GM19372 (cell line): Measurements from ENCODE around the gene ISCA2.

Source experiments
- ATAC-seq: cut with Tn5 transposase; IDR thresholded peaks from one replicate; pipeline ENCODE4 v1.9.1; 2021; ENCODE audit warnings: mild to moderate bottlenecking, low read depth, moderate library complexity; ENCODE audit not compliant: unreplicated experiment

ISCA2 gene

DNA sequence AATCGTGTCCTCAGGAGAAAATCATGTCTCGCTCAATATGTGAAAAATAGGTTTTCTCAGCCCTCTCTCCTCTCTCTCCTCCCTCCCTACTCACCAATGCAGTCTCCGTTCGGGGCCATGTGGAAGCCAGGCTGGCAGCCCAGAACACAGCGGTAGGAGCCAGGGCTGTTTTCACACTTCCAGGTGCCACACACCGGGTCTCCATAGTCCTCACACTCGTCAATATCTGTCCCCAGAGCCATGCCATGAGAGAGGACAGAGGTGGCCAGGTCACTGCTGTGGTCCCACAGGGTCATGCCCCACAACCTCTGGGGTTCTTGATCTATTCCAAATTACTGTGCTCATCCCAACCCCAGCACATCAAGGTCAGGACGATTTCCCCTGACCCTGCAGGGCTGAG is 13.5 kb downstream of the ISCA2 start:
- no peak for ATAC-seq

DNA sequence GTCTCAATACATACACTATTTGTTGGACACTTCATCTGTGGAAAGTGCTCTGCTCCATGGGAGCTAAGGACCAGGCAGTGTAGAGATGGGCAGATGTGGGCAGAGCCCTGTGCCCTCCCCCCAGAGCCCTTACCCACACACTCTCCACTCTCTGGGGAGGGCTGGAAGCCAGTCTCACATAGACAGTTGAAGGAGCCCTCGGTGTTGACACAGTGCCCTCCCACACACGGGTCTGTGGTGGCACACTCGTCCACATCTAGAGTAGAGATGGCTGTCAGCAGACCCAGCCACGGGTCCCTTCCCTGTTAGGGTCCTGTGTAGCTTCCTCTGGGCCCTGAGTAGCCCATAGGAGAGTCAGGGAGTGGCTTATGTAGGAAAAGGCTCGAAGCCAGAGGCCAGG is 14.3 kb downstream of the ISCA2 start:
- ATAC-seq: no peak

DNA sequence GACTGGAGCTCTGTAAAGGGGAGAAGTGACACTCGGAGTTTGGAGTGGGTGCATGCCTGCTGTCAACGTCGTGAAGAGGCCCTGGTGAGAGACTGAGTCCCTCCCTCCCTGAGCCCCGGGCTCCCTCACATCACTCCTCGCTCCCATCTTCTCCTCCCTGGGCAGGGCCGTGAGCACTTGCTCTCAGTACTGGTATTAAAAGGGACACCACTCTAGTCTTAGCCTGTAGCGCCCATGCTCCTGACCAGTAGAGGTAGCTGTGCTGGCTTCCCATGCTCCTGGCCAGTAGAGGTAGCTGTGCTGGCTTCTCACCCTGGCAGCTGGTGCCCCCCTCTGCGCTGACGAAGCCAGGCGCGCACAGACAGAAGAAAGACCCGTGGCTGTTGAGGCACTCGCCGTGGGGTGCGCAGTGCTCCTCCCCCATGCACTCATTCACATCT is 14.7 kb downstream of the ISCA2 start:
- no peak for ATAC-seq

DNA sequence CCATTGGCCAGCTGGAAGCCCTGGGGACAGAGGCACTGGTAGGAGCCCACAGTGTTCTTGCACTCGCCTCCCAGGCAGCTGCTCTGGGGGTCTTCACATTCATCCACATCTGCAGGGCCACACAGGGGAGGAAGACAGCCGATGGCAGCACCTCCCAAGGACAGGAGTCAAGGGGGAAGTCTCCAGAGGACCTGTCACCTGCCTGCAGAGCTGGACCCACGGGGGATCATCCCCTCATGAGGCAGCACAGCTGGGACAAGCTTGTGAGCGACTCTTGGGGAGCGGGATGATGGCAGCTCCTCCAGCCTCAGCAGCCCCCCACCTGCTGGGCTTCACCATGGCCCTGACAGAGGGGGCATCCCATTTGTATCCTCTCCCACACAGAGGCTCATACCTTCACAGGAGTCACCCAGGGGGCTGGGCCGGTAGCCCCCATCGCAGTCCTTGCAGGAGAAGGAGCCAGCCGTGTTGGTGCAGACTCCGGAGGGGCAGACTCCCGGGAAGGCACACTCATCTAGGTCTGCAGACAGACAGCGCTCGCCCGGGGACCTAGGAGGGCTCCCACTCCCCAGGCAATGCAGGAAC is 15.4 kb downstream of the ISCA2 start:
- no peak for ATAC-seq

DNA sequence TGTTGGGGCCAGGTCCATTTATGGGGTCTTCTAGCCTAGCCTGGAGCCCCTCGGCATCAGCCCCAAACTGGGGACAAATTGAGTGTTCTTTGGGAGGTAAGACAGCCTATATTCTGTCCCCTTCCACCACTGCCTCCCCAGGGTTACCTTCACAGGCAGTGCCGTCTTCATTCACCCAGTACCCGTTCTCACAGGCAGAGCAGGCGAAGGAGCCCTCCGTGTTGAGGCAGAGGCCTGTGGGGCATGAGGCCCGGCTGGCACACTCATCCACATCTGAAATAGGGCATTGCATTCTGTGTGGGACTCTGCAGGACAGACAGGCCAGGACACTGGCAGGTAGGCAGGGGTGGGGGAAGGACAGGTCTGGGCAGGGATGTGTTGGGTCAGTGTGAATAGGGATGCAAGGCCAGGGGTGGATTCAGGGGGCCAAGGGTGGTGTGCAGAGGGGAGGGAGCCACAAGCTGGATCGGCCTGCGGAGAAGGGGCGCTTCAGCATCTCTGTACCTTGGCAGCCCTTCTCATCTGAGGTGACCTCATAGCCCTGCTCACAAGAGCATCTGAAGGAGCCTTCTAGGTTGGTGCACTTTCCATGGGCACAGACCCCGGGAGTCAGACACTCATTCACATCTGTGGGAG is 16.1 kb downstream of the ISCA2 start:
- no peak for ATAC-seq

DNA sequence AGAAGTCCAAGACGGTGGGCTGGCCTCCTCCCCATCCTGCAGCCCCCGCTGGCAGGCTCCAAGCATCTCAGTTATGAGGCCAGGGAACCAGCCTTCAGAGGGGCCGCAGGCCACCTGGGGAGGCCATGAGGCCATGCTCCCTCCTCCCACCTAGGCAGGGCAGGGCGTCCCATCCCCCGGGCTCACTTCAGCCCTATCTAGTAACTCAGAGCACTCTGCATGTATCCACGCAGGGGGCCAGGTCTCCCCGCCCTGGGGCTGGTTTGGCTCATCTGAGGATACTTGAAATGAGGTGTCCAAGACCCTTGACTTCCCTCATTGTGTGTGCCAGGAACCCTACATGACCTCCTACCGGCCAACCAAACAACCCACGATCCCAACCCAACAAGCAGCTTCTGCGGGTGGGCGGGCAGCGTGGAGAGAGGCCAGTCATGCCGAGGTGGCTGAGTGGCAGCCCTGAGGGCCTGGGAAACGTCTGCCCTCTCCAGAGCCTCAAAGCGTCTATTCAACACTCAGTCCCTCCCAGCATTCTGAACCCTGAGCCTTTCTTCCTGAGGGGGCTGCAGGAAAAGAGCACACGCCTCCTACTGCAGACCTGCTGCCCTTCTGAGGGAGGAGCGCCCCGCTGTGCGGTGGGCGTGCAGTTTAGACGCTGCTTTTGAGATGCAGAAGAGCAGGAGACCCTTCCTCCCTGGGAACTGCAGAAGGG is 16.8 kb downstream of the ISCA2 start:
- no peak for ATAC-seq

DNA sequence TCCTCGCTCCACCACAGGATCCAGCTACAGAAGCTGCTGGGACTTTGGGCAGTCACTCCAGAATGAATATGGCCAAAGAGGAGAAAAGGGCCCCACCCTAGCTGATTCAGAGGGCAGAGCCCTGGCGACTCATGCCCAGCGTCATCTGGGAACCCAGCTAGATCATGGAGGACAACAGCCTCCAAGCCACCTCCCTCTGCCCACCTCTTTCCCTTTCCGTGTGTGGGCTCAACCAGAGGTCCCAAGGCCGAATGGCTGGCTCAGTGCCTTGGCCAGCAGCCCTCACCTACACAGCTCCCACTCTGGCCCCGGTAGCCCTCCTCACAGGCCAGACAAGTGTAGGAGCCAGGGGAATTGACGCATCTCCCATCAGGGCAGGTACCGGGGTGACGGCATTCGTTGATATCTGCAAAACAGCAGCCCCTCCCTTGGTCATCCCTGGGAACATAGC is 17.4 kb downstream of the ISCA2 start:
- ATAC-seq: no peak

DNA sequence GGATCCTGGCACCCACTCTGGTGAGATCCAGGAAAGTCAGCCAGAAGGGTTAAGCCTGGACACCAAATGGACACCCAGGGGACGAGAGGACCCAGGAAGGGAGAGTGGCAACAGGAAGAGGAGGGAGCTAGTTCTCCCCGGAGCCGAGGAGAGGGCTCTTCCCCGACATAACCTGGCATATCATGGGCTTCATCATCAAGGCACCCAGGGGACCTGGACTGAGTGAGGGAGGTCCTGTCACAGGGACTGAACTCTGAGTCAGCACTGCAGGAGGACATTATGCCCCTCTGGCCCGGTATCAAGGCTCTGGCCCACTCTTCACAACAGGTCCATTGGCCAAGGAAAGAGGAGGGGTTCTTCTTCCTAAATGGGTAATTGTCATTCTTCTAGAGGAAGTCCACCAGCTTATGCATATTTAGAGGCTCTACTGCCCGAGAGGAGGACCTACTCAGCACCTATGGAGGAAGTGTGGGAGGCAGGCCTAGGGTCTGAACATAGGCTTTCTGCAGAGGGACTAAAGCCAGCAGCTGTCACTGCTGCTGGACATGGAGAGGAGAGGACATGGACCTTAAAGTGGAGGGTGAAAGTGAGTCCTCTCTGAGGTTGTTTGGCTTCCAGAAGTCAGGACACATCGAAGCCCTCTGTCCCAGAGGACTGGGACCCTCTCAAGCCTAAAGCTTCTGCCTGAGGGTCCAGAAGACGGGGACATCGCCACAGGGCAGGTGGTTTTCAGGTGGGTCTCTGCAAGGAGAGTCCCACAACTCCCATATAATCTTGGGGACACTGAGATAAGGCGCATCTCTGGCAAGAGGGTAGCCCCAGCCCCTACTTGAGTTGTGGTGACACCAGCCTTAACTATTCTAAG is 18.6 kb downstream of the ISCA2 start:
- no peak for ATAC-seq

DNA sequence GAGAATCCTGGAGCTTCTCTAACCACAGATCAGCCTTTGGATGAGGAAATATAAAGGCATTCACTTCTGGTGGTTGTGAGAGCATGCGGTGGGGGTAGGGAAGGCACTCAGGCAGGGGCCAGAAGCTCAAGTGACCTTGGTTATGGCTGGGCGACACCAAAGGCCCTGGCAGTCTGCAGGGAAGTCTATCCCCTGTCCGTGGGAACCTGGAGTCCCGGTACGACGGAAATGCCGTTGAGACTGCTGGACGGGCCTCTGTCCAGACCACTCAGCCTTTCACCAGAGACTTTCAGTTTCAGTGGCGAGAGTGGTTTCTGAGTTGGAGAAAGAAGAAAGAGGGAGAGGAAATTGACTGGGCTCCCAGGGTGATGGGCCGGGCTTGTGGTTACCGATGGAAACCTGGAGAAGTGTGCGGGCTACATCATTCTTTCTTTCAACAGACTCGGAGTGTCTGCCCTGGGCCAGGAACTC is 20.9 kb downstream of the ISCA2 start:
- no peak for ATAC-seq

DNA sequence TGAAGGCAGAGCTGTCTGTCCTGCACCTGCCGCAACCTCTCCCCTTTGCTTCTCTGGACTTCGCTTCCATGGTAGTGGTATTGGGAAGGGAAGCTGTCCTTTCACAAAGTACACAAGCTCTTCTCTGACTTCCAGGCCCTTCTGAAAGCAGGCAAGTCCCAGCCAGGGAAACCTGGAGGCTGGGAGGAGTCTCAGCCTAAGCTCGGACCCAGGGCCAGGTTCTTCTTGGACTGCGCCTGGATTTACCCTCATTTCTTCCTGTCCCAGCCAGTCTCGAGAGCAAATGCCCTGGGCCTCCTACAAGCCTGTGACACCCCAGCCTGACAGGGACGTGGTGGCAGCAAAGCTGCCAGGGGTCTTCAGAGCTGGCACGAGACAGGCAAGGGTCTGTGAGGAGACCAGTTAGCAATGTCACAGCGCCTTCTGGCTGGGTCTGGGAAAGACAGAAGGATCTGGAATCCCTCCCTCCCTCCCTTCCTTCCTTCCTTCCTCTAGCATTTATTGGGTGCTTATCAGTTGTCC is 22.4 kb downstream of the ISCA2 start:
- no peak for ATAC-seq

DNA sequence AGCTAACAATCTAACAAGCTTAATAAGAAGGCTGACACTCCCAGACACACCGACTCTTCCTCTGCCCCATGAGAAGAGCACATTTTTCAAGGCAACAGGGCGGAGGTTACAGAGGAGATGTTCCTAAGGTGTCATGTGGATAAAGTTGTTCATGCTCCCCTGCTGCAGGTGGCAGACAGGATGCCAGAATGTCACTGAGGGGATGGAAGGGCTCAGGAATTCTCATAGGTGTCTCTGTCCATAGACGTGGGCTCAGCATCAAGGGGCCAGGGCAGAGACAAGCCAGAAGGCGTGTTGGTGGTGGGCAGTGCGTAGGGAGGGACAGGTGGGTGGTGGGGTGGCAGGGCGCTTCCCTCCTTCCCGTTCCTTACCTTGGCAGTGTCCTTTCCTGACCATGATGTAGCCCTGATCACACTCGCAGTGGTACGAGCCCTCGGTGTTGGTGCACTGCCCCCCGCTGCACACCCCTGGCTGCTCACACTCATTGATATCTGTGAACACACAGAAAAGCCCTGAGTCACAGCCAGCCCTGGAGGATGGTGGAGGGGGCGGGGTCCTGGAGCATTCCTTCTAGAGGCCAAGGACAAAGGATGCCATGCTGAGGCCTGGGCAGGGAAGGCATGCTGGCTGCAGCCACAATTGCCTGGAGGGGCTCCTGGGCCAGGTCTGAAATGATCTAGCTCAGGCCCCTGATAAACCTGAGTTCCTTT is 23.0 kb downstream of the ISCA2 start:
- ATAC-seq: no peak

DNA sequence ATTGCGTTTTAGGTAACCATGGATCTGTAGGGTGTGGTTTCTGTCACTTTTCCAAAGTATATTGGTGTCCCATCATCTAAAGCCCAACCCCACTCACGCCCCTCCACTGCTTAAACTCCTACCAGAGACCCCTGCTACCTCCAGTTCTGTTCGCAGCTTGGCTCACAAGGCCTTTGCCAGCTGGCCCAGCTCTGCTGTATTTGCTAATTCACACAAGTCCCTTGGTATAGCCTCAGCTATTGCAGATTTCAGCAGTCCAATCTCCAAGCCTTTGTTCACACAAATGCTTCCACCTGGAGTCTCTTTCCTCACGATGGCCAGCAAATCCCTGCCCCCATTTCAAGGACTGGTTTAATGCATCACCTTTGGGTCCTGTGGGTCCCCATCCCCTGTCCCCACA is 24.2 kb downstream of the ISCA2 start:
- ATAC-seq: no peak

DNA sequence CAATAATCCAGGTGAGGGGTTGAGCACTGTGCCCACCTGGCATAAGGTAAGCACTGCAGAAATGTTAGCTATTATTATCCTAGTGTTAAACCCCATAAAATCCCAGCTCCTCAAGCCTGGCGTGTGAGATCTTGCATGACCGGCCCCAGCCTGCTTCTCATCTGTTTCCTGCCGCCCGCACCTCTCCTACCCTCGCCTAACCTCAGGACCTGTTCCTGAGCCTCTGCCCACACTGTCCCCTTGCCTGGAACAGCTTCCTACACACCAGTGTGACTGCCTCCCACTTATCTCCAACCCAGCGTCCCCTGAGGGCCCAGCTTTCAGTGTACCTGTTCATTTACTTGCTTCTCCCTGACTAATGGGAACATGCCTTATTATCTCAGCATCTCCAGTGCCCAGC is 24.7 kb downstream of the ISCA2 start:
- no peak for ATAC-seq

DNA sequence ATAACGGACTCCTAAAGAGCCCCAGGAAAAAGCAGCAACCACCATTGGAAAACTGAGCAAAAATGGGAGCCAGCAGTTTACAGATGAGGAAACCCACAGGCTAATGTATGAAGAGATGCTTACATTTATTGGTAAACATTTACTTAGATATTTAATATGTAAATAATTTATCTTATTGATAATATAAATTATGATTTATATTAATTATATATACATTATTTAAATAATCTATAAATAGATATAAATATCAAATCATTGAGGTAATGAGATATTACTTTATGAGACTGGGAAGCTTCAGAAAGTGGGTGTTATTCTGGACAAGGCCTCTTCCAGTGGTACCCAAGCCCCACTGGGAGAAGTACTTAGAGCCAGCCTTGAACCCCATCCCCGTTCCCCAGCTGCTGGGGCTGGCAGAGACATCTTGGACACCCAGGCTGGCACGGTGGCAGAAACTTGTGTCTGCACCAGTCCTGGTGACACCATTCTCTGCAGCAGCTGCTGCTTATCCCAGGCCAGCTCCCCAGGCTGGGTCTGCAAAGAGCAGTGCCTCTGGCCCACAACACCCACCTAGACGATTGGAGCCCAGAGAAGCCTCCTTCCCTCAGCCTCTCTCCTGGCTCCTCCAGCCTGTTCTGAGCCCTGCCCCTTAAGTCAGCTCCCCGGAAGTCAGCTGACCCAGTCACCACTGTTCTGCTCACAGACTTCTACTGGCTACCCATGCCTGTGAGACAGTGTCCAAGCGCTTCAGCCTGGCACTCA is 25.9 kb downstream of the ISCA2 start:
- no peak for ATAC-seq

DNA sequence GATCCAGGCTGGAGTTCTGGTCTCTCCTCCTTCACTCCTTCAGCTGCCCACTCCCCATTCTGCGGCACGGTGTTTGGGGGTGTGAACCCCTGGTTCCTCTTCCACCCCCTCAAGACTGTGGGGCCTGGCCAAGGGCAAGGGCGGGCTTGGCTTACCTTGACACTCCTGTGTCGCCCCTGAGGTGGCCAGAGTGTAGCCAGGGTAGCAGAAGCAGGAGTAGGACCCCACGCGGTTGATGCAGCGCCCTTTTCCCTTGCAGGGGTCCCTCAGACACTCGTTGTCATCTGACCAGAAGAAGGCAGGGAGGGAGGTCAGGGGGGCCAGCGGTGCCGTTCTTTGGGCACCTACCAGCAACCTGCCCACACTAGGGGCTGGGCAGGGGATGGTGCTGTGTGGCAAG is 28.2 kb downstream of the ISCA2 start:
- no peak for ATAC-seq

DNA sequence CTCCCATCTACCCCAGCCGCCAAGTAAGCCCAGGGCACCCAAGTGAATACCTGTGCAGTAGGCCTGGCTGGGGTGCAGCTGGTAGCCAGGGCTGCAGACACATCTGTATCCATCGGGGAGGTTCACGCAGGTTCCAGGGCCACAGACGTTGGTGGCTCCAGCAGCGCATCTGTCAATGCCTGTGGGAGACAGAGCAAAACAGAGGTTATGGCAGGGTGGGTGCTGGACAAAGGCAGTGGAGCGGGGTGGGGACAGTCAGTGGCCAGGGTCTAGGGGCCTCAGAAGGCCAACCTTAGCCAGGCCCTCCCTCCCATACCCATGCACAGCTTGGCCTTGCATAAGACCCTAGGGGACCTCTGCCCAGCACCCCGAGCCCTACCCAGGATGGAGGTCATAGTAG is 29.2 kb downstream of the ISCA2 start:
- ATAC-seq: no peak

DNA sequence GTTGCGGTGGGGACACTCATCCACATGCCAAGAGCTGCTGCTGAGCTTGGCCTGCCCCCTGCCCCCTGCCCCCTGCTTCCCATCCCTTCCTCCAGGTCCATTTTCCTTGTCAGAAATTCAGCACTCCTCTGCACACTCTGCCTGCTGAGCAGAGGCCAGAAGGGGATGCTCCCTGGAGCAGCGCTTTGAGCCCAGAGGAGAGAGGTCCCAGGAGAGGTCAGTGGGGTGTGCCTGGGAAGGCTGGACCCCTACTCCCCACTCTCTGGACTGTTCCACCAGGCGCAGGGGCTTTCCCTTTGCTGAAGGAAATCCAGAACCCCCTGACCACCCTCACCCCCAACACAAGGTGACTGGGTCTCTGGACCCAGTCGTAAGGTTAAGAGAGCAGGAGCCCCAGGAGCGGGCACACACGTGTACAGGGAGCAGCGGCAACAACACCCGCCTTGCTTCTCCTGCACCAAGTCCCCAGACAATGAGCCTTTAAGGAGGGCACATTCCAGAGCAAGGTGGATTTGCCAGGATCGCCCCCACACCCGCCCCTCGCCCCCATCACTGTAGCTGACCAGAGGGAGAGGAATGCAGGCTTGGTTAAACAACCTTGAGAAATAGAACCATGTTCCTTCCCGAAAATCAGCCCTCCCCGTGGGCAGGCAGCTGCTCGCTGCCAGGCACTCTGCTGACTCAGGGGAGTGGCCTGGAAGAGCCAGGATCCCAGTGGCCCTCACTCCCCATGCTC is 30.7 kb downstream of the ISCA2 start:
- ATAC-seq: no peak

DNA sequence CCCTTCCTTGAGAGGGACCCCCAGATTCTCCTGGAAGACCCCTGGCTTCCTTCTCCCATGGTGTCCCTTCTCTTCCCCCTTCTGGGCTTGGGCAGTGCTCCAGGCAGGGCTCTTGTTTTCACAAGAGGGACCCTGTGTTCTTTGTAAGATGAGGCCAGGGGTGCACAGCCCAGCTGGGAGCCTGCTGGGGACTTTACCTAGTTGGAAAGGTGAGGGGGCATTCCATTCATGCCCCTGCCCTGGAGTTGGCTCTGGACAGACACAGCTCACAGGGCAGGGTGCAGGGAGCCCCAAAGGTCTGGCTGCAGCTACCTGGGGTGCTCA is 31.2 kb downstream of the ISCA2 start:
- no peak for ATAC-seq

DNA sequence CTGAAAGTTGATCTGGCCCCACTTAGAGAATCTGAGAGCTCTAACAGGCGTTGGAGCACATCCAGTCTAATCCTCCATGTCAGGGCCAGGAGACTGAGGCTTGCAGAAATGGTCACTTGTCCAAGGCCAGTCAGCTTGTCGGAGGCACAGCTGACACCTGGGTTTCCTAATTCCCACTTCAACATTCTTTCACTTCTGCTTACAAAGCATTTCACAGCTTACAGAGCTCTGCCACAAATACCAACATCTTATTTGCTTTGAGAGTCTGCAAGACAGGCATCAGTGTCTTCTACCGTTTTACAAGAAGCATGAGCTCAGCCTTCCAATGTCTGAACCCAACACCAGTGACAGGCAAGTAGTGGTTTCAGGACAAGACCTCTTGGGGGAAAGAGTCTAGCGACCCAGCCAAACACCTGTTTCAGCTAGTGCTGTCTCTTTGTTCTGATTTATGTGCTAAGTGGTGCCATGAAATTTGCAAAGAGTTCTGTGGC is 31.8 kb downstream of the ISCA2 start:
- no peak for ATAC-seq
